Astrocyte (in vitro differentiated cells and primary cell): ENCODE results near the gene SPESP1. TPM values are rescaled to one million over a fixed set of nuclear protein-coding genes. Genes with fewer than 3 reads are reported as not detected.
"Not testable (repeated sequence)": the region's sequence is repeated elsewhere in the genome, so short reads cannot be mapped to it uniquely, and the experiment has no call there.

ENCODE experiments used
- DNase-seq: peaks from one replicate; pipeline ENCODE4 v3.0.0-alpha.2; 2010; ENCODE audit warnings: low read depth
- FAIRE-seq: peaks from 2 replicates; lab custom pipeline; 2011; peaks lifted over from hg19 to GRCh38; lab: Jason Lieb, UNC
- H2AFZ ChIP-seq: 2 replicates; pipeline ENCODE4 v1.6.0; 2012; ENCODE audit warnings: low read depth, low read length, inconsistent platforms
- H3K27ac ChIP-seq: 2 replicates; pipeline ENCODE4 v1.5.1; 2011; ENCODE audit warnings: low read depth, low read length, inconsistent platforms
- H3K27me3 ChIP-seq: 2 replicates; pipeline ENCODE4 v1.6.0; 2011; ENCODE audit warnings: low read length, inconsistent platforms; ENCODE audit not compliant: insufficient read depth
- H3K36me3 ChIP-seq: 2 replicates; pipeline ENCODE4 v1.5.1; 2011; ENCODE audit warnings: low read length, inconsistent platforms; ENCODE audit not compliant: insufficient read depth
- H3K4me1 ChIP-seq: 2 replicates; pipeline ENCODE4 v1.5.1; 2011; ENCODE audit warnings: low read length, inconsistent platforms; ENCODE audit not compliant: insufficient read depth
- H3K4me2 ChIP-seq: 2 replicates; pipeline ENCODE4 v1.6.0; 2012; ENCODE audit warnings: low read length, inconsistent platforms
- H3K4me3 ChIP-seq: 2 replicates; pipeline ENCODE4 v1.5.1; 2011; ENCODE audit warnings: low read depth, mild to moderate bottlenecking, low read length, inconsistent platforms; ENCODE audit not compliant: insufficient read depth
- H3K79me2 ChIP-seq: 2 replicates; pipeline ENCODE4 v1.6.0; 2012; ENCODE audit warnings: mild to moderate bottlenecking, low read length, inconsistent platforms; ENCODE audit not compliant: insufficient read depth
- H3K9ac ChIP-seq: 2 replicates; pipeline ENCODE4 v1.6.0; 2012; ENCODE audit warnings: mild to moderate bottlenecking, low read length, inconsistent platforms
- H3K9me3 ChIP-seq: 2 replicates; pipeline ENCODE4 v1.5.1; 2012; ENCODE audit warnings: low read depth, mild to moderate bottlenecking, low read length, inconsistent platforms; ENCODE audit not compliant: insufficient read depth
- H4K20me1 ChIP-seq: 2 replicates; pipeline ENCODE4 v1.6.0; 2012; ENCODE audit warnings: low read length, inconsistent platforms; ENCODE audit not compliant: insufficient read depth
- H3K27ac Mint-ChIP-seq: one replicate; pipeline ENCODE4 v1.8.0; 2021; ENCODE audit warnings: mild to moderate bottlenecking, mixed read lengths; ENCODE audit not compliant: unreplicated experiment
- H3K27me3 Mint-ChIP-seq: one replicate; pipeline ENCODE4 v1.8.0; 2021; ENCODE audit warnings: low read depth, mixed read lengths; ENCODE audit not compliant: unreplicated experiment
- H3K36me3 Mint-ChIP-seq: one replicate; pipeline ENCODE4 v1.8.0; 2021; ENCODE audit warnings: low read depth, mixed read lengths; ENCODE audit not compliant: unreplicated experiment
- H3K4me1 Mint-ChIP-seq: one replicate; pipeline ENCODE4 v1.8.0; 2021; ENCODE audit warnings: low read depth, mixed read lengths; ENCODE audit not compliant: unreplicated experiment
- H3K4me3 Mint-ChIP-seq: one replicate; pipeline ENCODE4 v1.8.0; 2021; ENCODE audit warnings: mild to moderate bottlenecking, moderate library complexity, mixed read lengths; ENCODE audit not compliant: unreplicated experiment
- H3K9me3 Mint-ChIP-seq: one replicate; pipeline ENCODE4 v1.8.0; 2021; ENCODE audit warnings: mild to moderate bottlenecking, mixed read lengths; ENCODE audit not compliant: unreplicated experiment
- CTCF ChIP-seq: IDR thresholded peaks from 2 replicates; pipeline ENCODE4 v1.5.1; 2011; ENCODE audit warnings: low read depth, mild to moderate bottlenecking, inconsistent platforms, low read length, moderate library complexity; ENCODE audit not compliant: insufficient read depth
- EZH2 ChIP-seq: IDR thresholded peaks from 2 replicates; pipeline ENCODE4 v1.6.1; 2012; ENCODE audit warnings: mild to moderate bottlenecking, low read length, inconsistent platforms; ENCODE audit not compliant: insufficient read depth
- total RNA-seq: library from RNA; stranded (reverse); gene quantifications from 2 replicates; pipeline ENCODE4 v1.2.1, GENCODE V29; 2021

The SPESP1 gene
- total RNA-seq, 1 donor from 2014 or later = not detected

DNA sequence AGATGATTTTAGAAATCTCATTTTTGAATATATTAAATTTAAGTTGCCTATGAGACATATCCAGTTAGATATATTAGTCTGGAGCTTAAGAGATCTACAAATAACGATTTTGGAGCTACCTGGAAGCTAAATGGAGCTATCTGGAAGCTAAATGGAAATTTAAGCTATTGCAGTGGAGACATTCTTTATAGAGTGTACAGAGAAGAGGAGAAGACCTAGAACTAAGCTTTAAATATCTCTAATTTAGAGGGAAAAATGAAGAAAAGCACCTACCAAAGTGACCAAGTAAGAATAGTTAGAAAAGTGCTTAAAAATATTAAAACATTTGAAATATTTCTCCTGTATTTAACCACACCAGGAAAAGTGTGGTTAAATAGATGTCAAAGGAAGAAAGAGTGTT is 28.3 kb downstream of the SPESP1 start:
- FAIRE-seq = no peak
- no peak for DNase-seq
- TF ChIP-seq CTCF = no peak
- TF ChIP-seq EZH2 = no peak
- H3K9ac ChIP-seq = no peak overlapping the region
- H3K27me3 ChIP-seq = peaks cover 3% of the 10 kb centered on the region
- Mint-ChIP-seq H3K4me1 (no peaks in the 10 kb centered on the region), H3K4me3 (no peak overlapping the region), H3K27me3 (no peaks in the 10 kb centered on the region), H3K27ac (no peak overlapping the region), H3K9me3 (peaks cover 11% of the 10 kb centered on the region), H3K36me3 (peaks cover 2% of the 10 kb centered on the region)
- no peak overlapping the region for H2AFZ ChIP-seq
- H3K4me2 ChIP-seq = no peak overlapping the region
- H3K27ac ChIP-seq = no peak overlapping the region
- no peak overlapping the region for H3K4me3 ChIP-seq
- no peaks in the 10 kb centered on the region for H3K9me3 ChIP-seq
- H4K20me1 ChIP-seq = no peaks in the 10 kb centered on the region
- H3K36me3 ChIP-seq = no peaks in the 10 kb centered on the region
- H3K4me1 ChIP-seq = no peaks in the 10 kb centered on the region
- H3K79me2 ChIP-seq = no peaks in the 10 kb centered on the region

DNA sequence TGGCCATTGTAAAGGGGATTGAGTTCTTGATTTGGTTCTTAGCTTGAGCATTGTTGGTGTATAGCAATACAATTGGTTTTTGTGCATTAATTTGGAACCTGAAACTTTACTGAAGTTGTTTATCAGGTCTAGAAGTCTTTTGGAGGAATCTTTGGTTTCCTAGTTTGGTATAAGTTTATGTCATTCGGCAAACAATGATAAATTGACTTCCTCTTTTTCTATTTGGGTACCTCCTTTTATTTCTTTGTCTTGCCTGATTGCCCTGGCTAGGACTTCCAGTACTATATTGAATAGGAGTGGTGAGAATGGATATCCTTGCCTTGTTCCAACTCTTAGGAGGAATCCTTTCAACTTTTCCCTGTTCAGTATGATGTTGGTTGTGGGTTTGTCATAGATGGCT is 32.1 kb downstream of the SPESP1 start:
- Mint-ChIP-seq H3K9me3 (peaks cover 19% of the 10 kb centered on the region), H3K36me3 (peaks cover 2% of the 10 kb centered on the region), H3K27me3 (no peaks in the 10 kb centered on the region), H3K27ac (no peak overlapping the region), H3K4me1 (no peaks in the 10 kb centered on the region), H3K4me3 (no peak overlapping the region)
- peaks cover 7% of the 10 kb centered on the region for H3K27me3 ChIP-seq
- no peak overlapping the region for H3K4me3 ChIP-seq
- TF ChIP-seq EZH2 (no peak), CTCF (no peak)
- no peak overlapping the region for H3K9ac ChIP-seq
- H2AFZ ChIP-seq = no peak overlapping the region
- H3K27ac ChIP-seq = no peak overlapping the region
- H3K9me3 ChIP-seq = no peaks in the 10 kb centered on the region
- FAIRE-seq (no peak), DNase-seq (no peak)
- H3K36me3 ChIP-seq = no peaks in the 10 kb centered on the region
- H3K79me2 ChIP-seq = no peaks in the 10 kb centered on the region
- H4K20me1 ChIP-seq = no peaks in the 10 kb centered on the region
- H3K4me2 ChIP-seq = no peak overlapping the region
- H3K4me1 ChIP-seq = no peaks in the 10 kb centered on the region

GRCh38 chr15:68963719-68964118 is 33.4 kb downstream of the SPESP1 start:
- not testable (repeated sequence) for H3K9me3 ChIP-seq, H3K4me1 ChIP-seq, H3K27me3 ChIP-seq, H3K79me2 ChIP-seq, H3K9ac ChIP-seq, H2AFZ ChIP-seq, H3K27ac Mint-ChIP-seq, H3K36me3 Mint-ChIP-seq, H3K27ac ChIP-seq, H3K27me3 Mint-ChIP-seq, H3K4me1 Mint-ChIP-seq, H3K4me3 ChIP-seq, FAIRE-seq, H3K36me3 ChIP-seq, DNase-seq, H3K4me2 ChIP-seq, H3K4me3 Mint-ChIP-seq, H4K20me1 ChIP-seq
- H3K9me3 Mint-ChIP-seq = peaks cover 19% of the 10 kb centered on the region
